Medulla oblongata (tissue), 1 donor: ENCODE measurements around the gene ARHGEF4.
"Not testable (repeated sequence)": the region's sequence is repeated elsewhere in the genome, so short reads cannot be mapped to it uniquely, and the experiment has no call there.

ENCODE experiments used
- DNase-seq: peaks from one replicate; pipeline ENCODE4 v3.0.0-alpha.2; 2015; ENCODE audit errors: extremely low spot score

ARHGEF4 gene

DNA sequence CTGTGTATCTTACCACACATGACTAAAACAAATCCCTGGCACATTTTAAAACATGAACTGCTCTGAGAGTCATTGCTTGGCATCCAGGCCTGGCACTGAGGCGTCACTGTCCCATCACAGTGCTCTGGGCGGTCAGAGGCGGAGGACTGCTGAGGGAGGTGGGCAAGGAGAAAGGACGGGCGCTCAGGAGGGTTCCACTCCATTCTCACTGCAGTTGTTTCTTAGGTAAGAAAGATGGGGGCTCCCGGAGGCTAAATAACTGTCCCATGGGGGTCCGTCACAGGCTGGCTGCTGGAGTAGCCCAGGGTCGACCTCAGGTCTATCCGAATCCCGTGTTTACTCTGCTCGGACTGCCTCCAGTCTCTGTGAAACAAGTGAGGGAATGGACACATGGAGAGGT lies 139.0 kb downstream of the ARHGEF4 start:
- no peak for DNase-seq

DNA sequence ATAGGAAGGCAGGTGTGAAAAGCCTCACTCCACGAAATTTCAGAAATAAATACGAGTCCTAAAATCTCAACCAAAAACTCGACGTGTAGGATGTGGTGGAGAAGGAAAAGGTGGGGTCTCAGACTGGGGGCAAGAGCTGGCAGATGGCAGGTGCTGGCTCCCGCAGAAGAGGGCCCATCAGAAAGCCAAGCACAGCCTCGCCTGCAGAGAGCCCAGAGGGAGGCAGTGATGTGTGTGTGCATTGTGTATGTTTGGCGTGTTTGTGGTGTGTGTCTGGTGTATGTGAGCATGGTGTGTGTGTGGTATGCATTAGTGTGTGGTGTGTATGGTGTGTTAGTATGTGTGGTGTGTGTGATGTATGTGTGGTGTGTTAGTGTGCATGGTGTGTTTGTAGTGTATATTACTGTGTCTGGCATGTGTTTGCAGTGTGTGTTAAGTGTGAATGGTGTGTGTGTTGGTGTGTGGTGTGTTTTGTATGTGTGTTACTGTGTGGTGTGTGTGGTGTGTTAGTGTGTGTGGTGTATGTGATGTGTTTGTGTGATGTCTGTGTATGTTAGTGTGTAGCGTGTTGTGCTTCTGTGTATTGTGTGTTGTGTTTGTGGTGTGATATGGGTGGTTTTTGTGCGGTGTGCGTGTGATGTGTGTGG lies 140.0 kb downstream of the ARHGEF4 start:
- DNase-seq: no peak

DNA sequence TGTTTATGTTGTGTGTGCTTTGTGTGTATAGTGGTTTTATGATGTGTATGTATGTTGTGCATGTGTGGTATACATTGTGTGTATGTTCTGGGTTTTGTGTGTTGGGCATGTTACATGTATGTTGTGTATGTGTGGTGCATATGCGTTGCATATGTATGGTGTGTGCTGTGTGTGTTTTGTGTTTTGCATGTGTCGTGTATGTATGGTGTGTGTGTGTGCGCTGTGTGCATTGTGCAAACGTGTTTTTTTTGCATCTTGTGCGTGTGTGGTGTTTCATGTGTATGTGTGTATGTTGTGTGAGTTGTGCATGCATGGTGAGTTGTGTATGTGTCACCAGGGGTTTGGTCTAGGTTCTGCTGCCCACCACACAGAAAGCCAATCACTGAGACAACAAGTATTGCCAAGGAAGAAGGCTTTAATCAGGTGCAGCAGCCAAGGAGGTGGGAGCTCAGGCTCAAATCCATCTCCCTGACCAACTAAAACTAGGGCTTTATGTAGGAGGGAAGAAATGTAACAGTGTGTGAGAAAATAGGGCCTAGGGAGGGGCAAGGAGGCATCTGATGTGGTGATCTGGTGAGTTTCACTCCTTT lies 140.8 kb downstream of the ARHGEF4 start:
- DNase-seq: no peak

DNA sequence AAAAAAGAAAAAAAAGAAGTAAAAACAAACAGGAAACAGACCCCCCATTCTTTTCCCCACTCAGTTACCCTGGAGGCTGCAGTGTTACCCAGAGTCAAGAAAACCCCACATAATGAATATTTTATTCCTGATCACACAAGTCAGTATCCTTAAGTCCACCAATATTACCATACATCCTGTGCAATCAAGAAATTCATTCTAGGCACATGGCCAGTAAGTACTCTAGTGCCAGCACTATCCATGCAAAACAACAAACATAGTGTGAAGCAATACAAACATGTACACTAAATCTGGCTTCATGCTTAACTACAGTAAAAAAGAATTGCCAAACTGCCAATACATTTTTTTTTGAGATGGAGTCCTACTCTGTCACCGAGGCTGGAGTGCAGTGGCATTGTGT lies 145.0 kb downstream of the ARHGEF4 start:
- no peak for DNase-seq

DNA sequence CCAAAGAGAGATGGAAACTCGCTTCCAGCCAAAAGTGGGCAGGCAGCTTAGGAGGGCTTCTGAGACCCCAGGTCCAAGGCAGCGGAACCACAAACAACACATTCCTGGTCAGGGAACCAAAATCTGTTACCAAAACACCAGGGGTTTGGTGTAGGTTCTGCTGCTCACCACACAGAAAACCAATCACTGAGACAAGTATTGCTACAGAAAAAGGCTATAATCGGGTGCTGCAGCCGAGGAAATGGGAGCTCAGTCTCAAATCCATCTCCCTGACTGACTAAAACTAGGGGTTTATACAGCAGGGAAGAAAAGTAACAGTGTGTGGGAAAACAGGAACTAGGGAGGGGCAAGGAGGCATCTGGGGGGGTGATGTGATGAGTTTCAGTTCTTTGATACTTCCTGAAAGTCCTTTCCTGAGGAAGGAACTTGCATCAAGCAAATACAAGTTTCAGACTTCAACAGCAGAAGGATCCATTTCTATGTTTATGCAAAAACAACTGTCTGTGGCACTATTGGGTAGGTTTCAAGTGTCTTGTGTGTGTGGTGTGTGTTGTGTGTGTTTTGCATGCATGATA lies 148.6 kb downstream of the ARHGEF4 start:
- DNase-seq: no peak

DNA sequence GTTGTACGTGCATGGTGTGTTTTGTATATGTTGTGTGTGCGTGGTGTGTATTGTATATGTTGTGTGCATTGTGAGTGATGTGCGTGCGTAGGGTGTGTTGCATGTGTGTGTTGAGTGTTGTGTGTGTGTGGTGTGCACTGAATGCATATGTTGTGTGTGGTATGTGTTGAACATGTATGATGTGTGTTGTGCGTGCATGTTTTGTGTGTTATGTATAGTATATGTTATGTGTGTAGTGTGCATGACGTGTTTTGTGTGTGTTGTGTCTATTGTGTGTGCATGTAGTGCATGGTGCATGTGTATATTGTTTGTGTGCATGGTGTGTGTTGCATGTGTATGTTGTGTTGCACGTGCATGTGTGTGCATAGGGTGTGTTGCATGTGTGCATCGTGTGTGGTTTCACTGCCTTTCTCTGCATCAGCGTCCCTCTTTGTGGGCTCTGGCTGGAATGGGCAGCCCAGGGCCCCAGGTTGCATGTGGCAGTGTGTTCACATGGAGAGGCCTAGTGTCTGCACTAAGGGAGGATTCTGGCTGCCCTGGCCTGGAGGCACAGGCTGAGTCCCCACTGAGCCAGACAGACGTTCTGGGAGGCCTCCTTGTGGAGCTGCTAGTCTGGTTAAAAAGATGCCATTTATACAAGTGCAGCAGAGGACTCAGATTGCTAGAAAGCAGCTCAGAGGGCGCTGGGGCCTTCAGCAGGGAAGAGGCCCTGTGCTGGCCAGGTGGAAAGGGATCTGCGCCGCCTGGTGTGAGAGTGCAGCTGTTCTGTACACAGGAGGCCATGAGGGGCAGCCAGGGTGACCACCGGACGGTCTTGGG lies 149.3 kb downstream of the ARHGEF4 start:
- DNase-seq: no peak

DNA sequence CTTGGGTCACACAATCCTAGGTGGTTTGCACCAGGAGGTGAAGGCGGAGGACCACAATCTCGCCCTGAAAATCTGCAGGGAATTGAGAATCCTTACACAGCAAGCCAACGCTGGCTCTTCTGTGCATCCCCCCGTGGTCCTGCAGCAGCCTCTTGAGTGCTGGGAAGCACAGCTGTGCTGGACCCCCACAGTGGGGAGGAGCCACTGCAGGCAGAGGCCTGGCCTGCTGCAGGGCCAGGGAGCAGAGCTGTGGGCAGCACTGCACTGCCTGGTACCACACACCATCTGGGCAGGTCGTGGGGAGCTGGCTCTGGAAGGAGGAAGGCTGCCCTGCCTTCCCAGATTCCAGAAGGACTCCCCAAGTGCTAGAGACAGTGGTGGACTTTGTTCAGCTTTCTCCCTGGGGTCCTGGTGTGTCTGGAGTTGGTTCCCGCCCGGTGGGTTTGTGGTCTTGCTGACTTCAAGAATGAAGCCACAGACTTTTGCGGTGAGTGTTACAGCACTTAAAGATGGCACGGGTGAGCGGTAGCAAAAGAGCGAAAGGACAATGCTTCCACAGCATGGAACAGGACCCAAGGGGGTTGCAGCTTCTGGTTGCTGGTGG lies 150.3 kb downstream of the ARHGEF4 start:
- DNase-seq: no peak

DNA sequence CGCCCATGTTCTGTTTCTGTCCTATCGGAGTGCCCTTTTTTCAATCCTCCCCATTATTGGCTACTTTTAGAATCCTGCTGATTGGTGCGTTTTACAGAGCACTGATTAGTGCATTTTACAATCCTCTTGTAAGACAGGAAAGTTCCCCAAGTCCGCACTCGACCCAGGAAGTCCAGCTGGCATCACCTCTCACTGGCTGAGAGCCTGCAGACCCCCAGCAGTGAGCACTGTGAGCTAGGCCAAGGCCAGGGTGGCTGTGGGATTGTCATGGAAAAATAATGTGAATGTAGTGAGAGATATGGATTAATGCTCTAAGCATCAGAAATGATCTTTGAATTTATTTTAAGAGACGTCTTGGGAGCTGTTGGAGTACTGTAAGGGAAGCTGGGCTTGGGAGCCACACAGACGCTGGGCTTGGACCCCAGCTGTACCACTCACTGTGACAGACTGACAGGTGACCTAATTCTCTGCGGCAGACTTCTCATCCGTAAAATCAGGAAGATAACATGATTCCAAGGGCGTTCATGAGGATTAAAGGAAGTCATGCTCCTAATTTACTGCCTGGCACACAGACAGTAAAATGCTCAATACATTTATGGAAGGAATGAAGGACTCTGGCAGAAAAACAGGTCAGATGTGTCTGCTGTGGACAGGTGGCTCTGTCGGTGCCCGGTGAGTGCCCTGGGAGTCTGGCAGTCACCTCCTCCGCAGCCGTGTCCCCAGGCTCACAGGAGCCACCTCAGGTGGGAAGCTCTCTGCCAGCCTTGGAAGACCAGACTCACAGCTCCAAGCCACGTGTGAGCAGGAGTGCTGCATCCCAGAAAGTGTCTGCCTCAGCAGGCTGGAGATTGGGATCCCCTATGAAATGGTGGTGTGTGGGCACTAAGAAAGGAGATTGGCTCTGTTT lies 151.1 kb downstream of the ARHGEF4 start:
- no peak for DNase-seq

DNA sequence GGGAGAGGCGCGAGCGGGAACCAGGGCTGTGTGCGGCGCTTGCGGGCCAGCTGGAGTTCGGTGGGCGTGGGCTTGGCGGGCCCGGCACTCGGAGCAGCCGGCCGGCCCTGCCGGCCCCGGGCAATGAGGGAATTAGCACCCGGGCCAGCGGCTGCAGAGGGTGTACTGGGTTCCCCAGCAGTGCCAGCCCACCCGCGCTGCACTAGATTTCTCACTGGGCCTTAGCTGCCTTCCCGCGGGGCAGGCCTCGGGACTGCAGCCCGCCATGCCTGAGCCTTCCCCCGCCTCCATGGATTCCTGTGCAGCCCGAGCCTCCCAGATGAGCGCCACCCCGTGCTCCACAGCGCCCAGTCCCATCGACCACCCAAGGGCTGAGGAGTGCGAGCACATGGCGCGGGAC lies 154.7 kb downstream of the ARHGEF4 start:
- not testable (repeated sequence) for DNase-seq

DNA sequence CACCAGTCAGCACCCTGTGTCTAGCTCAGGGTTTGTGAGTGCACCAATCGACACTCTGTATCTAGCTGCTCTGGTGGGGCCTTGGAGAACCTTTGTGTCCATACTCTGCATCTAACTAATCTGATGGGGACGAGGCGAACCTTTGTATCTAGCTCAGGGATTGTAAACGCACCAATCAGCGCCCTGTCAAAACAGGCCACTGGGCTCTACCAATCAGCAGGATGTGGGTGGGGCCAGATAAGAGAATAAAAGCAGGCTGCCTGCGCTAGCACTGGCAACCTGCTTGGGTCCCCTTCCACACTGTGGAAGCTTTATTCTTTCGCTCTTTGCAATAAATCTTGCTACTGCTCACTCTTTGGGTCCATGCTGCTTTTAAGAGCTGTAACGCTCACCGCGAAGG lies 155.3 kb downstream of the ARHGEF4 start:
- DNase-seq: not testable (repeated sequence)

DNA sequence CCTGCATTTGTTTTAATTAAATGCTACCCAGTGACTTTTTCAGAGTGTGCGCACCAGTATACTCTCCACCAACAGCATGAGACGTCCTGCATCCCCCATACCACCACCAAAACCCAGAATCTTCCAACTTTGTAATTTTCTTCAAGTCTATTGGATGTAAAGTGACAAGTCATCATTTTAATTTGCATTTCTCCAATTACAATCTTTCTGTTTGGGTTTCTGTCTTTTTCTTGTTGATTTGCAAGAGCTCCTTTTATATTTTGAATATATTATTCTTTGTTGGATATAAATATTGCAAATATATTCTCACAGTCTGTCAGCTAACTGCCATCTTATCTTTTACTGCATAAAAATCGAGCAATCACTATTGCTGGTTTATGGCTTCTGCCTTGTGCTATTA lies 160.0 kb downstream of the ARHGEF4 start:
- no peak for DNase-seq

DNA sequence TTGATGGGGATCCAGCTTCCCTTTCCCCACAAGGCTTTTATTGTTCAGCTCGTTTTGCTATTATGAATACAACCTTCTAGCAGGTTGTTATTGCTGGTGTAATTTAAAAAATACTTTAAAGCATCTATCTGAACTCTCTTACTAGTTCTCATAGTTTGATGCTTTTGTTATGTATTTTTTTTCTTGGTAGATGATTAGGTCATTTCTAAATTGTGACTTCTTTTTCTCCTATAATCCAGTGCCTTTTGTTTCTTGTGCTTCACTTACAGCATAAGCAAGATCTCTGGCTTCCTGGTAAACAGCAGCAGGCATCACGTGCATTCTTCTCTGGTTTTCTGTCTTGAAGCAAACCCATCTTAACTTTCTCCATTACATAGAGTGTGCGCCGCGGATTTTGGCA lies 160.5 kb downstream of the ARHGEF4 start:
- DNase-seq: no peak

DNA sequence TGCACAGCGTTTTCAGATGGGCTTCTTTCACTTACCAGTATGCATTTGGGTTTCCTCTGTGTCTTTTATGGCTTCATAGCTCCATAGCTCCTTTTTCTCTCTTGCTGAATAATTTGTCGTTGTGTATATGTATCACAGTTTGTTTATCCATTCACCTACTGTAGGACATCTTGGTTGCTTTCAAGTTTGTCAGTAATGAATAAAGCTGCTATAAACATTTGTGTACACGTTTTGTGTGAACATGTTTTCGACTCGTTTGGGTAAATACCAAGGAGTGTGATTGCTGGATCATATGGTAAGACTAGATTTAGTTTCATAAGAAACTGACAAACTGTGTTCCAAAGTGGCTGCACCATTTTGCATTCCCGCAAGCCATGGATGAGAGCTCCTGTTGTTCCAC lies 161.8 kb downstream of the ARHGEF4 start:
- no peak for DNase-seq

DNA sequence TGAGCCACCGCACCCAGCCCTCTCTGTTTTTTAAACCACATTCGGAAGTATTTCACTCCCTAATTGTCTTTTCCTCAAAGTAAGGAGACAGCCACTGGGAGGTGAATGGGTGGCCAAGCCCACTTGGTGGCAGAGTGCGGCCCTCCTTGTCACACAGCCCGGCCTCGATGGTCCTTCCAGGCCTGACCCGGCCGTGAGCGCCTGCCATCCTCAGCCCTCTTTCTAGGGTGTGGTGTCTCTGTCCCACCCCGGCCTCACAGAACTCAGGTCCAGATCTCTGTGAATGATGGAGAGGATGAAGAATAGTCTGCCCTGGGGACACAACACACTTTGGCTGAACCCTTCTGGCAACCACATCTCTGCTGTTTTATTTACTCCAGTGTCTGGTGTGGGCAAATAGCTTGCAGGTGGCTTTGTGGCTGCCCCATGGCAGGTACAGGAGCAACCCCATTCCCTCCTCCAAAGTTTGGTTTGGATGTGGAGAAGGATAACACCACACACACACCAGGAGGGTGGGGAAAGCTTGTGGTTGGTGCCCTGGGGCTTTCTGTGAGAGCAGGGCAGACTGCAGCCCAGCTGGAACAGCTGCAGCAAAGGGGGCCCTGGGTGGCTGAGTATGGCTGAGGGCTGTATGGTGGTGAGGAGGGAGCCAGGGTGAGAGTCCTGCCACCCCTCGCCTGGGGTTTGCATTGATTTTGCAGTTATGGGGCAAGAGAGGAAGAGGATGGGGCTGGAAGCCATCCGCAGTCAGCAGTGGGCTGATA lies 167.9 kb downstream of the ARHGEF4 start:
- DNase-seq: no peak

DNA sequence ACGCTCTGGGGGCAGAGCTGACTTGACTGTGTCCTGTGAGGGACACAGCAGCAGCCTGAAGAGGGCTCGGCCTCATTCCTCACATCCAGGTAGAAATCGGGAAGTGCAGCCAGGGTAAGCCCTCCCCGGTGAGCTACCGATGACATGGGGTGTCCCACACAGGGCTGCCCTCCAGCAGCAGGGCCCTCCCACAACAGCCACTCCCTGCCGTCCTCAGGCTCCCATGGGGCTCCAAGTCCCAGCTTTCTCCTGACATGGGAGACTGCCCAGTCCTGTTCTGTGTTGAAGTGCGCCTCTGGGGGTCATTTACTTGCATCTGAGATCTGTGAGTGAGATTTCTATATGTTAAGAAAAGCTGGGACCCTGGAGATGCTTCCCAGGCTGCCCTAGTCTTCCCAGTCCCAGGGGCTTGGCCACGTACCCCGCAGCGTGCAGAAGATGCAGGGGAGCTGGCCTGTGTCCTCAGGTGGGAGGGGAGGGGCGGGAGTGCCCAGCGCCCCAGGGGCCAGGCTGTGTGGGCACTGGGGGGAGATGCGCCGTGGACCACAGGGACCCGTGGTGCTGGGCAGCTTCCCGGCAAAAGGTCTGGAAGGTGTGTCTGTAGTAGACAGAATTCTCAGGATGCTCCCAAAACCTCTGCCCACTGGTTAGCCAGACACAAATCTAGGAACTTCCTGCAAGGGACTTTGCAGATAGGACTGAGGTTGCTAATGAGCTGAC lies 168.7 kb downstream of the ARHGEF4 start:
- DNase-seq: no peak

DNA sequence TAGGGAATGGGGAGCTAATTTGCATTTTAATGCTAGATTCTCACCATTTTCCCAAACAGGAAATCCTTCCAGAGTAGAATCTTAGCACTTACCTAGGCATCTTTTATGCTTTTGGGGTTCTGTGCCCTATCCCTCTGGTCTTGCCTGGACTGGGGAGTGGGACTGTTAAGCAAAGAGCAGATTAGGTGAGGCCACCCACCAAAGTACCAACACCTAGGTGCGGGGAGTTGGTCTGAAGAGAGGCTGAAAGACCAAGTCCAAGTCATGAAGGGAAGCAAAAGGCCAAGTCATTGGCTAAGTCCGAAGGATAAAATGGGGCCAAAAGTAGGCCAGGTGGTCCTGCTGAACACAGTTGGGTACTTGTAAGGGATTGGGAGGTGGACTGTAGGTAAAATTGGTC lies 169.8 kb downstream of the ARHGEF4 start:
- no peak for DNase-seq

DNA sequence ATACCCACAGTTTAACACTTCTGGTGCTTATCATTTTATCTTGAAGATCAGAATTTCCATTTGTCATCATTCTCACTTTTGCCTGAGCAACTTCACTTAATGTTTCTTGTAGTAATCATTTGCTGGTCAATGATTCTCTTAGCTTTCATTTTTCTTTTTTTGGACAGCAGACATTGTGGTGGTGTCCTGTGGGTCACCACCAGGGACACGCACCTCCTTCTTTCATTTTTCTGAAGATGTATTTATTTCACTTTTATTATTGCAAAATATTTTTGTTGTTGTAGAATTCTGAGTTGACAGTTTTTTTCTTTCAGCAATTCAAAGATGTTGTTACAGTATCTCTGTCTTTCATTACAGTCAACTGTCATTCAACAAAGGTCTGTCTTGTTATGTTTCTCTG lies 172.3 kb downstream of the ARHGEF4 start:
- DNase-seq: no peak

DNA sequence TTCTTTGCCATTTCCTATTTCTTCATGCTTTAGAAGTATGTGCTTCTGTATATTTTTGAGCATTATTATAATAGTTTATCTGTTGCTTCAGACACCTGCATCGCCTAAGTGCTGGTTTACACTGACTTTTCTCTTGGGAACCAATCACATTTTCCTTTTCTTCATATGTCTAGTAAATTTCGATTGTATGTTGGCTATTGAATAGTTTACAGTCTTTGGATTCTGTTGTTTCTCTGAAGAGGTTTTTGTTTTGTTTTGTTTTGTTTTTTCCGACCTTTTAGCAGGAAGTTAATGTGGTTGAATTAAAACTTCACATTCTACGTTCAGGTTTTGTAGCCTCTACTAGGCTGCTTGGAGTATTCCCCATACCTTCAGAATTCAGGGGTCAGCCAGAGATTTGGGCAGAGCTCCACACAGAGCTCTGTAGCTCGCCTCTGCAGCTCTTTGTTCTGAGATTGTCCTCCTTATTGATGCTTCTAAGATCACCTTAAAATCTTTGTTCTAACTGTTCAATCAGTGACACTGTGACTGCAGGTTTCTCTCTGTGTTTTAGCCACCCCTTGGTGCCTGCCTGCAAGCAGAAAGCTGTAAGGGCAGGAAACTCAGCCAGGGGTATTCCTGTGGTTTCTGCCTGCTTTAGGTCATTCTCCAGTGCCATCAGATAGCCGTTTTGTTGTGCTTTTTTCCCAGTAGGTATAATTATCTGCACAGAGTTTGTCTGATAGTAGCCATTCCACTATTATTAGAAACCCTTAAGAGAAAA lies 173.2 kb downstream of the ARHGEF4 start:
- no peak for DNase-seq

DNA sequence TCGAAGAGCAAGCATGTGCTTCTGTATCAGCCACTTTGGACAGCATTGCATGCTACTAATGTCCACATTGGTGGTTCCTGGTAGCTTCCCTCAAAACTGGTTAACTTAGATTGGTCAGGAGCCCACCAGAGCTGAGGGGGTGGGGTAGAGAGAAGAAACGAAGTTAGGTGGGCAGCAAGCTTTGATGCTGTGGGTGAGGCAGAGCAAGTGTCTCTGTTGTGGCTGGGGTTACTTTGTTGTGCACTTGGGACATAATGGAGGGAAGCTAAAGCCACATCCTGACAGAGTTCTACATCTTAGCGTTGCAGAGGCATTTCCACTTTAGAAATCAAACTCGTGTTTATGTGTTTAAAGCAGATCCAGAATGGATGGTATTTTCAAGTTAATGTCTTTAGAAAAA lies 173.9 kb downstream of the ARHGEF4 start:
- no peak for DNase-seq
